Measurements from ENCODE around the gene ARHGEF40.

Gene ARHGEF40

DNA sequence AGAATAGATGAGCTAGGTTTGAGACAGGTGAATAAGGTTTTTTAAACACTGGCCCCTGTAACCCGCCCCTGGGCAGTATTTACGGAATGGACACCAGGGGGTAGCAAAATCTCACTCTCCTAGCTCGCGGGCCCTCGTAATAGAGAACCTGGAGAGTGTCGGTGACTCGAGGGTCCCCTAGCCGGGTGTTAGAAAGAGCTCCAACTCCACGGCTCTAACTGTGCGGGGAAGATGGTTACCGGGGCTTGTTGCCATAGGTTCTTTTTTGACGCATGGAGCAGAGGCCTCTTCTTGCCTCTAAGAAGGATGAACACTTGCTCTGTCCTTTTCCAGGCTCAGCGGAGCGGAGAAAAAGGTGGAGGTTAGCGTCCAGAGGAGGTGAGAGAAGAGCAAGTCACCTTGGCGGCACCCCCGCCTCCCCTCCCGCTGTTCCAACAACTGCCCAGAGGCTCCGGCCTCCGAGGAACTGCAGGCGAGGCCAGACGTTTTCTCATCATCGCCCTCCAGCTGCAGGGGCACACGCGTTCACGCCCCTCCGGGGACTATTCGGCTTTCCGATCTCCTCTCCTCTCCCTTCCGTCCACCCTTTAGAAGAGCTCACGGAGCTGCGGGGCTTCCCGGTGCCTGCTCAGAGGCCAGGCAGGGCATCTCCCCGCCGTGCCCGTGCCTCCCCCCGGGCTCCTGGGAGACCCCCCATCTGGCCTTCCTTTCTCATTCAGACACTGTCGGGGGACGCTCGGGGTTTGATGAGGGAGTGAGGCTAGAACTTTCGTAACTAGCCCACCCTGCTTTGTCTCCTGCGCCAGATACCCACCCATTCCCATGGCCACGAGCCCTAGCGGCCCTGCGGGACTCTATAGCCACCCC is 1.4 kb upstream of the ARHGEF40 start:
- no peaks in the 10 kb centered on the region for H3K9me3 Mint-ChIP-seq
- H3K4me3 Mint-ChIP-seq, result peak overlapping the region; percentile 80
- no peaks in the 10 kb centered on the region for H3K36me3 Mint-ChIP-seq
- peak; percentile 61 for ATAC-seq
- H3K27me3 Mint-ChIP-seq, result peaks cover 54% of the 10 kb centered on the region
- H3K4me1 Mint-ChIP-seq, result peaks cover 42% of the 10 kb centered on the region
- H3K27ac Mint-ChIP-seq, result peak overlapping the region; percentile 60

DNA sequence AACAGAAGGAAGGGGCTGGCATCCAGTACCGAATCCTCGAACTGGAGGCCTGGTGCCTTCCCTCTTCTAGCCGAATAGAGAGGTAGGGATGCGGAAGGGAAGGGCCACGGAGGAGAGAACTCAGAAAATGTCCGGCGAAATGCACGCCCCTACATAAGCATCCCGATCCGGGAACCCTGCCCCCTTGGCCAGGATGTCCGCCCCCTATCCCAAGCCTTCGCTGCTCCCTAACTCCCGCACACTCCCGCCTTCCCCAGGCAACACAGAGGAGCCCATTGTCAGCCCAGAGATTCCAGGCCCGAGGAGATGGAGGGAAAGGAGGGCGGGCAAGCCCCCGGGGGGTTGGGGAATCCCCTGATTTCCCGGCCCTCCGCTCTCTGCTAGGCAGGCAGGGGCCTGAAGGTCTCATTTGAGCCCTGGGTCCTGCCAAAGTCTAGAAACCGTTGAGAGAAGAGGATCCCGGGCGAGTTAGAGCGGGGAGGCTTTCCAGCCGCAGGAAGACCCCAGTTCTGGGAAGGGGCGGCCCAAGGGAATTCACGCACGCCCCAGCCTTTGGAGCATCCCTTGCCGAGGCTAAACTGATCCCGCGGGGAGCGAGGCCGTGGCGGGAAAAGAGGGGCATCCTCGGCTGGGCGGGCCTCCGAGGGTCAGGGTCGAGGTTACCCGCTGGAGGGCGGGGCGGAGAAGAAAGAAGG is 569 bp upstream of the ARHGEF40 start:
- Mint-ChIP-seq H3K27ac (peak overlapping the region; percentile 60), H3K27me3 (peaks cover 58% of the 10 kb centered on the region), H3K9me3 (no peaks in the 10 kb centered on the region), H3K36me3 (no peaks in the 10 kb centered on the region), H3K4me3 (peak overlapping the region; percentile 80), H3K4me1 (peaks cover 42% of the 10 kb centered on the region)
- no peak for ATAC-seq

GRCh38 chr14:21070610-21071224 is 613 bp downstream of the ARHGEF40 start:
- Mint-ChIP-seq H3K4me3 (peak overlapping the region; percentile 77), H3K36me3 (no peaks in the 10 kb centered on the region), H3K27me3 (peaks cover 57% of the 10 kb centered on the region), H3K27ac (peak overlapping the region; percentile 13), H3K4me1 (peaks cover 42% of the 10 kb centered on the region), H3K9me3 (no peaks in the 10 kb centered on the region)
- peak; percentile 54 for ATAC-seq

DNA sequence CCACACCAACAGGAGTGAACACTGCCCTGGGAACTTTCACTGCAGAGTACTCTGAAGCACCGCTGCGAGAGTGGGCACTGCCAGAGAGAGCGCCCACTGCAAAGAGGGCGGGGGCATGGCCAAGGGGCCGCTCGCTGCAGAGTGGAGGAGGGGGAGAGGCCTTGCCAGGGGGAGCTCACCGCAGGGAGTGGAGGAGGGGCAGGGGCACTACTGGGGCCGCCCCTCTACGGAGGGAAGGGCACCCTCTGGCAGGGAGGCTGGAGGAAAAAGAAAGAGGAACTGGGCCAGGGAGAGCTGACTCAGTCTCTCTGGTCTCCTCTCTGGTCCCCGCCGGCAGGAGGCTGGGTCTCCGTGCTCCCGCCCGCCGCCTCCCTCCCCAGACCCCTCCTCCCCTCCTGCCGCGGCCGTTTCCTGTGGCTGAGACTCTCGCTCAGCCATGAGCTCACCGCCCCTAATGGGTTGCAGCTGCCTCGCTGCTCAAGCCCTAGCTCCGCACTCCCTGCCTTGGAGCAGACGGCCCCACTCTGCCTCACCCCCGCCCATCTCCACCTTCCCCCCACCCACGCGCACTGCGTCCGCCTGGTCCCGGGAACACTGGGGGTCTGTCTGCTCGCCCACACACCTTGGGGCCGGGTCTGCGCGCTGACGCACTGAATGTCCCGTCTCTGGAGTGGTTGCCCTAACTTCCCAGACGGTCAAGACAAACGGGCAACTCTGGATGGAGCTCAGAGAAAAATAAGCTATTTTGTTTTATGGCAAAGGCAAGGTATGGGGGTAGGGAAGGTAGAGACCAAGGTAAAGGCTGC is 1.3 kb downstream of the ARHGEF40 start:
- ATAC-seq, result peak; percentile 83
- no peaks in the 10 kb centered on the region for H3K36me3 Mint-ChIP-seq
- peak overlapping the region; percentile 77 for H3K4me3 Mint-ChIP-seq
- H3K27ac Mint-ChIP-seq, result peak overlapping the region; percentile 13
- H3K9me3 Mint-ChIP-seq, result no peaks in the 10 kb centered on the region
- peaks cover 57% of the 10 kb centered on the region for H3K27me3 Mint-ChIP-seq
- peaks cover 42% of the 10 kb centered on the region for H3K4me1 Mint-ChIP-seq

- ATAC-seq, result no peak
- Mint-ChIP-seq H3K27me3 (peaks cover 54% of the 10 kb centered on the region), H3K36me3 (no peaks in the 10 kb centered on the region), H3K9me3 (no peaks in the 10 kb centered on the region), H3K4me3 (peak overlapping the region; percentile 77), H3K4me1 (peaks cover 42% of the 10 kb centered on the region), H3K27ac (peak overlapping the region; percentile 13)
These were observed 1.9 kb downstream of the ARHGEF40 start for GRCh38 chr14:21072031-21072473.

- ATAC-seq, result no peak
- Mint-ChIP-seq H3K27ac (no peak overlapping the region), H3K27me3 (peaks cover 54% of the 10 kb centered on the region), H3K4me3 (no peak overlapping the region), H3K36me3 (no peaks in the 10 kb centered on the region), H3K9me3 (no peaks in the 10 kb centered on the region), H3K4me1 (peaks cover 48% of the 10 kb centered on the region)
These were observed 2.8 kb downstream of the ARHGEF40 start for GRCh38 chr14:21072781-21073339.

GRCh38 chr14:21073921-21074320 is 3.8 kb downstream of the ARHGEF40 start:
- peaks cover 39% of the 10 kb centered on the region for H3K4me1 Mint-ChIP-seq

GRCh38 chr14:21074398-21075272 is 4.5 kb downstream of the ARHGEF40 start:
- peaks cover 39% of the 10 kb centered on the region for H3K27me3 Mint-ChIP-seq
- H3K36me3 Mint-ChIP-seq, result no peaks in the 10 kb centered on the region
- H3K4me3 Mint-ChIP-seq, result no peak overlapping the region
- ATAC-seq, result no peak
- H3K27ac Mint-ChIP-seq, result no peak overlapping the region
- no peaks in the 10 kb centered on the region for H3K9me3 Mint-ChIP-seq
- peaks cover 32% of the 10 kb centered on the region for H3K4me1 Mint-ChIP-seq

More at GRCh38 chr14:21073921-21074320, 3.8 kb downstream of the ARHGEF40 start:
- Mint-ChIP-seq H3K4me3 (no peak overlapping the region), H3K27ac (no peak overlapping the region), H3K9me3 (no peaks in the 10 kb centered on the region), H3K27me3 (peaks cover 46% of the 10 kb centered on the region), H3K36me3 (no peaks in the 10 kb centered on the region)
- no peak for ATAC-seq

DNA sequence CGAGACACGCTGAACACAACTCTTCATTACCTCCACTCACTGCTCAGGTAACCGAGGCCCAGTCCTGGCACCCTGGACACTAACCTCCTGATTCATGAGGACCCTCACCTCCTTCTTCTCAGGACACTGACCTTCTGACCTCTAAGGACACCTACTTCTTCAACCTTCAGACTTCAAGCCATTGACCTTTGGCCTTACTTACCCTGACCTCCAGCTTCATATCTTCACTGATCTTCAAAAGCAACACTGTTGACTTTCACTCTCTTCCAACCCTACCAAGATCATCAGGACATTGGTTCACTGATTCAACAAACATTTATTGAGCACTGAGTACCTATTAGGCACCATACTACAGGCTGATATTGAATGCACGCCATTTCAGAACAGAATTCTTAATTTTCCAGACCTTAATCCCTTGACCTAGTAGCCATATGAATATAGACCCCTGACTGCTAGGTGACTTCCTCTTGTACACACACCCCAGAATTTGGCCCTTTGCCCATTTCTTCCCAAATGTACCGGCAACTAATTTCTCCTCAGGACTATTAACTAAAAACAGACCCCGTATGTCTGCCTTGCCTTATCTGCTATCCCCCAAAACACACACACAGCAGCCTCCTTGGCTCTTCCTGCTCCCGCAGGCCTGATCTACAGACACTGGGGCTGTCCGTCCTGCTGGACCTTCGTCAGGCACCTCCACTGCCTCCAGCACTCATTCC is 5.8 kb downstream of the ARHGEF40 start:
- H3K27ac Mint-ChIP-seq, result no peak overlapping the region
- no peaks in the 10 kb centered on the region for H3K9me3 Mint-ChIP-seq
- no peak for ATAC-seq
- peaks cover 24% of the 10 kb centered on the region for H3K4me1 Mint-ChIP-seq
- H3K36me3 Mint-ChIP-seq, result no peaks in the 10 kb centered on the region
- no peak overlapping the region for H3K4me3 Mint-ChIP-seq
- H3K27me3 Mint-ChIP-seq, result peaks cover 35% of the 10 kb centered on the region

DNA sequence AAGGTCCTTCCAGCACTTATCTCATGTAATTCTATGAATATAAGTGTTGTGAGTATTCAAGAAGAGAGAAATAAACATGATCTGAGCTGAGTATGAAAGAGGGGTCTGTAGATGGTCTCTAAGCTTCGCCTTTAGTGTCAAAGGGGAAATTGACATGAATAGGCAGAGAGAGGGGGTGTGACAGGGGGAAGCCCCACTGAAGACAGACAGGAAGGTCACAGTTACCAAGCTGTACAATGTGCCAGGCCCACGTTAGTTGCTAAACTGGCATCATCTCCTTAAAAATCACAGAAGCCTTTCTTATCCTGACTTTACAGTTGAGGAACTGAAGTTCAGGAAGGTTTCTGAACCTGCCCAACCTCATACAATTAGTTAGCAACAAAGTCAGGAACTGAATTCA is 7.6 kb downstream of the ARHGEF40 start:
- H3K9me3 Mint-ChIP-seq, result no peaks in the 10 kb centered on the region
- peaks cover 6% of the 10 kb centered on the region for H3K4me1 Mint-ChIP-seq
- H3K27ac Mint-ChIP-seq, result no peak overlapping the region
- H3K4me3 Mint-ChIP-seq, result no peak overlapping the region
- no peaks in the 10 kb centered on the region for H3K36me3 Mint-ChIP-seq
- peaks cover 47% of the 10 kb centered on the region for H3K27me3 Mint-ChIP-seq
- ATAC-seq, result no peak

GRCh38 chr14:21078287-21078686 is 8.2 kb downstream of the ARHGEF40 start:
- Mint-ChIP-seq H3K4me3 (no peak overlapping the region), H3K36me3 (no peaks in the 10 kb centered on the region), H3K27me3 (peaks cover 45% of the 10 kb centered on the region), H3K27ac (no peak overlapping the region), H3K9me3 (no peaks in the 10 kb centered on the region), H3K4me1 (peaks cover 5% of the 10 kb centered on the region)
- ATAC-seq, result no peak

- Mint-ChIP-seq H3K27ac (no peak overlapping the region), H3K4me3 (no peak overlapping the region), H3K9me3 (no peaks in the 10 kb centered on the region), H3K36me3 (no peaks in the 10 kb centered on the region), H3K27me3 (peaks cover 41% of the 10 kb centered on the region), H3K4me1 (peaks cover 5% of the 10 kb centered on the region)
- no peak for ATAC-seq
These were observed 8.6 kb downstream of the ARHGEF40 start for GRCh38 chr14:21078726-21079125.

DNA sequence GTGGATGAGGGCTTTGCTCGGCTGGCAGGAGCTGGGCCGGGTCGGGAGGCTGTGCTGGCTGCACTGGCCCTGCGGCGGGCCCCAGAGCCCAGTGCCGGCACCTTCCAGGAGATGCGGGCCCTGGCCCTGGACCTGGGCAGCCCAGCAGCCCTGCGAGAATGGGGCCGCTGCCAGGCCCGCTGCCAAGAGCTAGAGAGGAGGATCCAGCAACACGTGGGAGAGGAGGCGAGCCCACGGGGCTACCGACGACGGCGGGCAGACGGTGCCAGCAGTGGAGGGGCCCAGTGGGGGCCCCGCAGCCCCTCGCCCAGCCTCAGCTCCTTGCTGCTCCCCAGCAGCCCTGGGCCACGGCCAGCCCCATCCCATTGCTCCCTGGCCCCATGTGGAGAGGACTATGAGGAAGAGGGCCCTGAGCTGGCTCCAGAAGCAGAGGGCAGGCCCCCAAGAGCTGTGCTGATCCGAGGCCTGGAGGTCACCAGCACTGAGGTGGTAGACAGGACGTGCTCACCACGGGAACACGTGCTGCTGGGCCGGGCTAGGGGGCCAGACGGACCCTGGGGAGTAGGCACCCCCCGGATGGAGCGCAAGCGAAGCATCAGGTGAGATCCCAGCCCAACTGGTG is 11.5 kb downstream of the ARHGEF40 start:
- H3K4me3 Mint-ChIP-seq, result no peak overlapping the region
- no peak overlapping the region for H3K27ac Mint-ChIP-seq
- H3K36me3 Mint-ChIP-seq, result no peaks in the 10 kb centered on the region
- H3K4me1 Mint-ChIP-seq, result peaks cover 9% of the 10 kb centered on the region
- H3K27me3 Mint-ChIP-seq, result peaks cover 16% of the 10 kb centered on the region
- ATAC-seq, result no peak
- no peaks in the 10 kb centered on the region for H3K9me3 Mint-ChIP-seq
